SH-SY5Y (cell line): ENCODE measurements around the gene LAMC1.

ENCODE experiments used
- GATA2 ChIP-seq: IDR thresholded peaks from 2 replicates; pipeline ENCODE4 v1.6.1; 2011; ENCODE audit warnings: mild to moderate bottlenecking, low read depth, low read length
- GATA3 ChIP-seq: IDR thresholded peaks from 2 replicates; pipeline ENCODE4 v1.6.1; 2011; ENCODE audit warnings: low read depth, mild to moderate bottlenecking, low read length, moderate library complexity

DNA sequence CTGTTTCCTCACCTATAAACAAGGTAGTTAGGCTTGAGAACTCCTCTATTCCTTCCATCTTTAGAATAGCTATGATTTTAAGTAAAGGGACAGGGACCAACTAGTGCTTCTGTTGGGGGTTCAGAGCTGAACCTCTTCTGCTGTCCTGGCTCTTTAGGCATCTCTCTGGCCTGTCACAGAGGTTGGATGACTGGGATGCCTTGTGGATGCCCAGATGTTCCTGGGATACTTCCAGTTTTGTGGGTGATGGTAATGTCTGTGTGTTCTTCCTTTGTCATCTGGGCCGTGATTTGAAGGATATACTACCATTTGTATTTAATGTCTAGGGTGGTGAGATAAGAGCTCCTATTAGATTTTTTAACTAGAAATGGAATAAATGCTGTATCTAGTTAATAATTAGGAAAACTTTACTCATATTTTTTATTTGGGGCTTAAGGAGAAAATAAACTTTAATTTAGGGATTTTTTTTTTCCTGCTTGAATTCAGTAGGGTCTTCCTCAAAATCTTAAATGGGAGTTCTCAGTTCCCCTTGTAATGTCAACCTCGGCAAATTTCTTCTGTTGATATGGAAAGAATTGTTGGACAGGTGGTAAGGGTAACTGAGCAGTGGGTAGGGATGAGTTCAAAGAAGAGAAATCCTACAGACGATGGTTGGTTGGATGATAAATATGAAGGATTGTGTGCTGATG lies 47.2 kb downstream of the LAMC1 start:
- TF ChIP-seq GATA3 (no peak), GATA2 (no peak)
